ENCODE data around the gene PGAP6. TPM values are rescaled to one million over a fixed set of nuclear protein-coding genes. Genes with fewer than 3 reads are reported as not detected.
A peak's percentile ranks its signal among the peaks of the same experiment; 100 is the strongest.

PGAP6 gene
- total and polyA plus RNA-seq, 2 of the 13 experiments (the other 11 are each of a cell fraction or from before 2014, with no cell fraction given) = 52.7 to 136 TPM

DNA sequence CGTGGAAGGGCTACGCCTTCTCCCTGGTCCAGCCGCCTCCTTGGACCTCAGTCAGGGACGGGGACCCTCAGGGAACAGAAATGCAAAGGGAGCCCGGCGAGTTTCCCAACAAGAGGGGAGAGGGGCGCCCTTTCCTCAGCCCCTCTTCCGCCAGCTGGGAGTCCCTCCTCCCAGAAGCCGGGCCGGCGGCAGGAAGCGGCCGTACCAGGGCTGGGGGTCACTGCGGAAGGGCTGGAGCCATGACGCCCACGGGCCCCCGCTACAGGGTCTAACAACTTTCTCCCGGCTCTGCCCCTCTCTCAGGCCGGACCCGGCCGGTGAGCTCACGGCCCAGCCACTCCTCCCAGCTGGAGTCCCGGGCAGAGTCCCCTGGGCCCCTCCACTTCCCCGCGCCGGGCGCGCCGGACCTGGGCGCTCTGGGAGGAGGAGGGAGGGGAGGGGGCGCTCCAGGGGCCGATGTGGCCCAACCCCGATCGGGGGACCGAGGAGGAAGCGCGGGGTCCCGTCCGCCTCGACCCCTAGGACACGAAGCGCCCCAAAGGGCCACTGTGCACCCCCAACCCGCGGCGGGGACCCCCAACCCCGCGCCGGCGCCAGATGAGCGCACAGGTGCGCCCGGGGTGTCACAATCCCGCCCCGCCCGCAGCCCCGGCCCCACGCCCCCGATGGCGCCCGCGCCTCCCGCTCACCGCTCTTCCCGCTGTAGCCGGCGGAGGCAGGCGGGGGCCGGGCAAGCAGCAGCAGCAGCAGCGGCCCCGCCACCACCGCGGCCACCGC, 578 bp downstream of the PGAP6 start (continued):
- TF ChIP-seq, protein P1, sequence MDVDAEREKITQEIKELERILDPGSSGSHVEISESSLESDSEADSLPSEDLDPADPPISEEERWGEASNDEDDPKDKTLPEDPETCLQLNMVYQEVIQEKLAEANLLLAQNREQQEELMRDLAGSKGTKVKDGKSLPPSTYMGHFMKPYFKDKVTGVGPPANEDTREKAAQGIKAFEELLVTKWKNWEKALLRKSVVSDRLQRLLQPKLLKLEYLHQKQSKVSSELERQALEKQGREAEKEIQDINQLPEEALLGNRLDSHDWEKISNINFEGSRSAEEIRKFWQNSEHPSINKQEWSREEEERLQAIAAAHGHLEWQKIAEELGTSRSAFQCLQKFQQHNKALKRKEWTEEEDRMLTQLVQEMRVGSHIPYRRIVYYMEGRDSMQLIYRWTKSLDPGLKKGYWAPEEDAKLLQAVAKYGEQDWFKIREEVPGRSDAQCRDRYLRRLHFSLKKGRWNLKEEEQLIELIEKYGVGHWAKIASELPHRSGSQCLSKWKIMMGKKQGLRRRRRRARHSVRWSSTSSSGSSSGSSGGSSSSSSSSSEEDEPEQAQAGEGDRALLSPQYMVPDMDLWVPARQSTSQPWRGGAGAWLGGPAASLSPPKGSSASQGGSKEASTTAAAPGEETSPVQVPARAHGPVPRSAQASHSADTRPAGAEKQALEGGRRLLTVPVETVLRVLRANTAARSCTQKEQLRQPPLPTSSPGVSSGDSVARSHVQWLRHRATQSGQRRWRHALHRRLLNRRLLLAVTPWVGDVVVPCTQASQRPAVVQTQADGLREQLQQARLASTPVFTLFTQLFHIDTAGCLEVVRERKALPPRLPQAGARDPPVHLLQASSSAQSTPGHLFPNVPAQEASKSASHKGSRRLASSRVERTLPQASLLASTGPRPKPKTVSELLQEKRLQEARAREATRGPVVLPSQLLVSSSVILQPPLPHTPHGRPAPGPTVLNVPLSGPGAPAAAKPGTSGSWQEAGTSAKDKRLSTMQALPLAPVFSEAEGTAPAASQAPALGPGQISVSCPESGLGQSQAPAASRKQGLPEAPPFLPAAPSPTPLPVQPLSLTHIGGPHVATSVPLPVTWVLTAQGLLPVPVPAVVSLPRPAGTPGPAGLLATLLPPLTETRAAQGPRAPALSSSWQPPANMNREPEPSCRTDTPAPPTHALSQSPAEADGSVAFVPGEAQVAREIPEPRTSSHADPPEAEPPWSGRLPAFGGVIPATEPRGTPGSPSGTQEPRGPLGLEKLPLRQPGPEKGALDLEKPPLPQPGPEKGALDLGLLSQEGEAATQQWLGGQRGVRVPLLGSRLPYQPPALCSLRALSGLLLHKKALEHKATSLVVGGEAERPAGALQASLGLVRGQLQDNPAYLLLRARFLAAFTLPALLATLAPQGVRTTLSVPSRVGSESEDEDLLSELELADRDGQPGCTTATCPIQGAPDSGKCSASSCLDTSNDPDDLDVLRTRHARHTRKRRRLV (CRISPR knock-in tag; IDR thresholded peaks at IDR 0.05) = peak; percentile 66; the same call in 1 of the 2 replicates
- TF ChIP-seq SYNCRIP (IDR thresholded peaks at IDR 0.05; ENCODE audit: insufficient read depth, low read depth, low read length) = no peak
- TF ChIP-seq SRSF4 (IDR thresholded peaks at IDR 0.05; ENCODE audit: low read depth, low read length, poor library complexity, severe bottlenecking) = no peak
- no peak for TF ChIP-seq FOSL1 (CRISPR knock-in tag; IDR thresholded peaks at IDR 0.05; ENCODE audit: borderline replicate concordance)
- no peak for TF ChIP-seq DR1 (CRISPR knock-in tag; IDR thresholded peaks at IDR 0.05)
- no peak for TF ChIP-seq NAIF1 (CRISPR knock-in tag; IDR thresholded peaks at IDR 0.05; ENCODE audit: borderline replicate concordance)
- TF ChIP-seq, protein P2, sequence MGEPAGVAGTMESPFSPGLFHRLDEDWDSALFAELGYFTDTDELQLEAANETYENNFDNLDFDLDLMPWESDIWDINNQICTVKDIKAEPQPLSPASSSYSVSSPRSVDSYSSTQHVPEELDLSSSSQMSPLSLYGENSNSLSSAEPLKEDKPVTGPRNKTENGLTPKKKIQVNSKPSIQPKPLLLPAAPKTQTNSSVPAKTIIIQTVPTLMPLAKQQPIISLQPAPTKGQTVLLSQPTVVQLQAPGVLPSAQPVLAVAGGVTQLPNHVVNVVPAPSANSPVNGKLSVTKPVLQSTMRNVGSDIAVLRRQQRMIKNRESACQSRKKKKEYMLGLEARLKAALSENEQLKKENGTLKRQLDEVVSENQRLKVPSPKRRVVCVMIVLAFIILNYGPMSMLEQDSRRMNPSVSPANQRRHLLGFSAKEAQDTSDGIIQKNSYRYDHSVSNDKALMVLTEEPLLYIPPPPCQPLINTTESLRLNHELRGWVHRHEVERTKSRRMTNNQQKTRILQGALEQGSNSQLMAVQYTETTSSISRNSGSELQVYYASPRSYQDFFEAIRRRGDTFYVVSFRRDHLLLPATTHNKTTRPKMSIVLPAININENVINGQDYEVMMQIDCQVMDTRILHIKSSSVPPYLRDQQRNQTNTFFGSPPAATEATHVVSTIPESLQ (CRISPR knock-in tag; conservative IDR thresholded peaks at IDR 0.05) = no peak
- no peak for TF ChIP-seq ZNF207 (IDR thresholded peaks at IDR 0.05; ENCODE audit: borderline replicate concordance)
- no peak for TF ChIP-seq ZNF75D (CRISPR knock-in tag; IDR thresholded peaks at IDR 0.05; ENCODE audit: borderline replicate concordance)
- TF ChIP-seq ZNF879 (CRISPR knock-in tag; IDR thresholded peaks at IDR 0.05) = no peak
- peak; percentile 58 for TF ChIP-seq HNRNPLL (IDR thresholded peaks at IDR 0.05; ENCODE audit: low read depth, low read length, poor library complexity, severe bottlenecking)
- no peak for TF ChIP-seq BHLHE40 (IDR thresholded peaks at IDR 0.05; ENCODE audit: low read length)
- 0 out of 2 replicates have a peak, but pooled peaks have one; percentile 33 for TF ChIP-seq SAFB2 (CRISPR knock-in tag; IDR thresholded peaks at IDR 0.05; ENCODE audit: borderline replicate concordance, low read depth)
- TF ChIP-seq SP140L (CRISPR knock-in tag; IDR thresholded peaks at IDR 0.05; ENCODE audit: borderline replicate concordance) = no peak
- TF ChIP-seq ZNF564 (CRISPR knock-in tag; IDR thresholded peaks at IDR 0.05) = no peak
- TF ChIP-seq SP4 (CRISPR knock-in tag; IDR thresholded peaks at IDR 0.05) = no peak; the same call in none of the 2 replicates
- TF ChIP-seq, protein P3, sequence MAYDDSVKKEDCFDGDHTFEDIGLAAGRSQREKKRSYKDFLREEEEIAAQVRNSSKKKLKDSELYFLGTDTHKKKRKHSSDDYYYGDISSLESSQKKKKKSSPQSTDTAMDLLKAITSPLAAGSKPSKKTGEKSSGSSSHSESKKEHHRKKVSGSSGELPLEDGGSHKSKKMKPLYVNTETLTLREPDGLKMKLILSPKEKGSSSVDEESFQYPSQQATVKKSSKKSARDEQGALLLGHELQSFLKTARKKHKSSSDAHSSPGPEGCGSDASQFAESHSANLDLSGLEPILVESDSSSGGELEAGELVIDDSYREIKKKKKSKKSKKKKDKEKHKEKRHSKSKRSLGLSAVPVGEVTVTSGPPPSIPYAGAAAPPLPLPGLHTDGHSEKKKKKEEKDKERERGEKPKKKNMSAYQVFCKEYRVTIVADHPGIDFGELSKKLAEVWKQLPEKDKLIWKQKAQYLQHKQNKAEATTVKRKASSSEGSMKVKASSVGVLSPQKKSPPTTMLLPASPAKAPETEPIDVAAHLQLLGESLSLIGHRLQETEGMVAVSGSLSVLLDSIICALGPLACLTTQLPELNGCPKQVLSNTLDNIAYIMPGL (CRISPR knock-in tag; IDR thresholded peaks at IDR 0.05; ENCODE audit: borderline replicate concordance in 1 of 2, low read depth in 1 of 2) = peak; percentile 47 to 61; a peak in 3 of 4 replicates
- no peak for TF ChIP-seq REL (CRISPR knock-in tag; conservative IDR thresholded peaks at IDR 0.05)
- TF ChIP-seq ZNF776 (CRISPR knock-in tag; IDR thresholded peaks at IDR 0.05) = no peak
- TF ChIP-seq ZNF850 (CRISPR knock-in tag; conservative IDR thresholded peaks at IDR 0.05) = no peak
